Measurements from ENCODE around the gene CAVIN3. TPM values are rescaled to one million over a fixed set of nuclear protein-coding genes. Genes with fewer than 3 reads are reported as not detected.

The CAVIN3 gene
- total and polyA plus RNA-seq, 2 of the 8 experiments (the other 6 are each of a cell fraction or from before 2014, with no cell fraction given), result 17.7 to 26.4 TPM

DNA sequence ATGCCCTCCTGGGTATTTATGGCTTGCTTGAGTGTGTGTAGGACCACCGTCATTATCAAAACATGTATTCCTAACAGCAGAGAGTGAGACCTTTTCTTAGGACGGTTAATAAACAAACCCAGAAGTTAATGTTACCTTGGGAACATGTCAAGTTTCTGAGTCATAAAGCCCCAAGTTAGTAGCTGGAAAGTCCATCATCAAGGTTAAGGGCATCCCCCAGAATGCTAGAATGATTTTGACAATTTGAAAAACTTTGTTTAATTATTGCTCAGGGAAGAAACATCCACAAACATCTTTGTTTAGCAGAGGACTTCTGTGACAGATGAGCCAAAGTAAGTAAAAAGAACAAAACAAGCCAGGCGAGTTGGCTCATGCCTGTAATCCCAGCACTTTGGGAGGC is 20.0 kb downstream of the CAVIN3 start:
- FAIRE-seq (no peak), DNase-seq (ENCODE audit: low read depth in 1 of 2, low spot score in 2 of 2) (no peak)
- H2AFZ ChIP-seq (ENCODE audit: low read length), result no peak overlapping the region
- H4K91ac ChIP-seq (replicated peaks; ENCODE audit: insufficient read length, low read length), result no peak overlapping the region
- H3K4ac ChIP-seq (replicated peaks; ENCODE audit: insufficient read length, low read depth, low read length), result no peak overlapping the region
- no peak overlapping the region for H2AK5ac ChIP-seq (ENCODE audit: low read depth, low read length)
- no peak overlapping the region for H3K23ac ChIP-seq (ENCODE audit: insufficient read length)
- no peak overlapping the region for H2BK15ac ChIP-seq (ENCODE audit: low read length)
- H2BK12ac ChIP-seq (ENCODE audit: low read depth, low read length), result no peak overlapping the region
- no peak overlapping the region for H3K14ac ChIP-seq (ENCODE audit: insufficient read length)
- no peak overlapping the region for H3K27ac ChIP-seq (ENCODE audit: low read depth, low read length)
- no peak overlapping the region for H2BK5ac ChIP-seq (ENCODE audit: low read depth, low read length)
- no peaks in the 10 kb centered on the region for H3K79me2 ChIP-seq (ENCODE audit: control insufficient read depth in 1 of 2, insufficient read depth in 2 of 2, low read length in 2 of 2)
- no peaks in the 10 kb centered on the region for H3K9me3 ChIP-seq (ENCODE audit: insufficient read depth in 2 of 2, low read depth in 1 of 2, low read length in 1 of 2)
- no peaks in the 10 kb centered on the region for H3K36me3 ChIP-seq (ENCODE audit: control insufficient read depth in 2 of 4, insufficient read depth in 4 of 4, low read length in 3 of 4)
- no peak overlapping the region for H3K56ac ChIP-seq (replicated peaks; ENCODE audit: insufficient read length, low read depth, low read length)
- no peaks in the 10 kb centered on the region for H3K23me2 ChIP-seq (ENCODE audit: low read depth, low read length)
- WGBS, 2 experiments (ENCODE audit: extremely low coverage in 1 of 2, insufficient coverage in 1 of 2, insufficient read length in 1 of 2, insufficient replicate concordance in 2 of 2, low coverage in 1 of 2, low lambda C conversion rate in 2 of 2, missing lambda C conversion rate in 1 of 2), result 80% methylated on average over 3 of the region's 3 CpGs; no CpG with 5 or more reads in 1 of the 2 experiments
- H3K4me3 ChIP-seq (ENCODE audit: extremely low read depth in 1 of 4, insufficient read depth in 2 of 4, low read depth in 3 of 4, low read length in 4 of 4), result no peak overlapping the region
- H4K8ac ChIP-seq (ENCODE audit: extremely low read depth, insufficient read depth, low read length), result no peak overlapping the region
- no peaks in the 10 kb centered on the region; a peak in 1 of 7 replicates for H3K27me3 ChIP-seq (replicated peaks in 1 of 4; ENCODE audit: control insufficient read depth in 3 of 4, extremely low read depth in 1 of 4, insufficient read depth in 3 of 4, low read length in 3 of 4)
- H4K20me1 ChIP-seq (replicated peaks in 1 of 2; ENCODE audit: control insufficient read depth in 1 of 2, insufficient read depth in 2 of 2, low read length in 2 of 2), result no peaks in the 10 kb centered on the region
- ChIA-PET CTCF (ENCODE audit: partially characterized antibody) (interaction anchor here (1.0 to 9.5 kb wide), 10 partner anchors 15 to 73 kb away, joined by 3 to 166 read pairs (median 20); partner anchors contain the start of genes CAVIN3 and CCKBR), POLR2A (ENCODE audit: partially characterized antibody) (interaction anchor here (1.0 to 1.5 kb wide), 2 partner anchors 23 to 51 kb away, joined by 3 to 5 read pairs; no protein-coding TSS in a partner anchor)
- H4K5ac ChIP-seq (ENCODE audit: insufficient read length, low read depth, low read length), result no peak overlapping the region
- no peak overlapping the region for H2BK20ac ChIP-seq (ENCODE audit: low read length)
- no peaks in the 10 kb centered on the region for H3K79me1 ChIP-seq (ENCODE audit: low read depth, low read length)
- no peak overlapping the region for H3K18ac ChIP-seq (ENCODE audit: extremely low read depth, low read length)
- H3K9ac ChIP-seq (replicated peaks in 1 of 4; ENCODE audit: extremely low read depth in 1 of 4, low read depth in 3 of 4, low read length in 3 of 4), result no peak overlapping the region
- H2BK120ac ChIP-seq (replicated peaks; ENCODE audit: low read depth, low read length), result no peak overlapping the region
- H3K4me1 ChIP-seq (replicated peaks in 1 of 4; ENCODE audit: control insufficient read depth in 3 of 4, insufficient read depth in 4 of 4, low read length in 3 of 4), result peaks cover 2 to 9% (median 4%) of the 10 kb centered on the region in 4 experiments; a peak in 5 of 7 replicates
- H3K4me2 ChIP-seq (ENCODE audit: insufficient read depth in 1 of 2, low read depth in 2 of 2, low read length in 2 of 2), result no peak overlapping the region

Data from H1 (cell line).